Measurements from ENCODE around the gene FALEC. TPM values are rescaled to one million over a fixed set of nuclear protein-coding genes. Genes with fewer than 3 reads are reported as not detected.

The FALEC gene
- total and polyA plus RNA-seq, 8 donors, result 0.50 to 1.9 (median 1.2) TPM; not detected in 2

DNA sequence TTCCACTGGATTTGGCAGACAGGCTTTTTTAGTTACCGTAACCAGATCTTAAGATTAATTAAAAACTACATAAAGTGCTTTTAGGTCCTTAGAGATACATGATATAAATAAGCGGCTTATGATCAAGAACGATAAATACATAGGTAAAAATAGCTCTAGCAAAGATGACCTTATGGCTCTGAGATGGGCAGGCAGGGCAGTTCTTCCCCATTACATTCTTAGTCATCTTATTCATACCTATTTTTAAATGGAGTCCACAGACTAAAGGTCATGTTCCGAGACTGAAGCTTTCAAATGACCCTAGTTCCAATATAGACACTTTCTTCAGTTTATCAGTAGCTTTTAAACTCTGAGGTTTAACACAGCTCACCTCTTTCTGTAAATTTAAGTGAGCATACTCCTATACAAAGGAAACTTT, 59.5 kb downstream of the FALEC start:
- ATAC-seq, result no peak
- TF ChIP-seq, protein P1, sequence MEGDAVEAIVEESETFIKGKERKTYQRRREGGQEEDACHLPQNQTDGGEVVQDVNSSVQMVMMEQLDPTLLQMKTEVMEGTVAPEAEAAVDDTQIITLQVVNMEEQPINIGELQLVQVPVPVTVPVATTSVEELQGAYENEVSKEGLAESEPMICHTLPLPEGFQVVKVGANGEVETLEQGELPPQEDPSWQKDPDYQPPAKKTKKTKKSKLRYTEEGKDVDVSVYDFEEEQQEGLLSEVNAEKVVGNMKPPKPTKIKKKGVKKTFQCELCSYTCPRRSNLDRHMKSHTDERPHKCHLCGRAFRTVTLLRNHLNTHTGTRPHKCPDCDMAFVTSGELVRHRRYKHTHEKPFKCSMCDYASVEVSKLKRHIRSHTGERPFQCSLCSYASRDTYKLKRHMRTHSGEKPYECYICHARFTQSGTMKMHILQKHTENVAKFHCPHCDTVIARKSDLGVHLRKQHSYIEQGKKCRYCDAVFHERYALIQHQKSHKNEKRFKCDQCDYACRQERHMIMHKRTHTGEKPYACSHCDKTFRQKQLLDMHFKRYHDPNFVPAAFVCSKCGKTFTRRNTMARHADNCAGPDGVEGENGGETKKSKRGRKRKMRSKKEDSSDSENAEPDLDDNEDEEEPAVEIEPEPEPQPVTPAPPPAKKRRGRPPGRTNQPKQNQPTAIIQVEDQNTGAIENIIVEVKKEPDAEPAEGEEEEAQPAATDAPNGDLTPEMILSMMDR (IDR thresholded peaks at IDR 0.05), result no peak
- intact Hi-C loops (cut with DNase I), result no loop called here
- peaks cover 6 to 83% of the 10 kb centered on the region in 2 donors for H3K36me3 ChIP-seq
- H3K4me1 ChIP-seq, result peaks cover 35 to 63% of the 10 kb centered on the region in 2 donors
- no peak for DNase-seq
- H3K27ac ChIP-seq, result peak overlapping the region; percentile 99 to 100
- H3K4me3 ChIP-seq, result peak overlapping the region; percentile 75 to 91
- no peaks in the 10 kb centered on the region for H3K27me3 ChIP-seq
- no peaks in the 10 kb centered on the region for H3K9me3 ChIP-seq

DNA sequence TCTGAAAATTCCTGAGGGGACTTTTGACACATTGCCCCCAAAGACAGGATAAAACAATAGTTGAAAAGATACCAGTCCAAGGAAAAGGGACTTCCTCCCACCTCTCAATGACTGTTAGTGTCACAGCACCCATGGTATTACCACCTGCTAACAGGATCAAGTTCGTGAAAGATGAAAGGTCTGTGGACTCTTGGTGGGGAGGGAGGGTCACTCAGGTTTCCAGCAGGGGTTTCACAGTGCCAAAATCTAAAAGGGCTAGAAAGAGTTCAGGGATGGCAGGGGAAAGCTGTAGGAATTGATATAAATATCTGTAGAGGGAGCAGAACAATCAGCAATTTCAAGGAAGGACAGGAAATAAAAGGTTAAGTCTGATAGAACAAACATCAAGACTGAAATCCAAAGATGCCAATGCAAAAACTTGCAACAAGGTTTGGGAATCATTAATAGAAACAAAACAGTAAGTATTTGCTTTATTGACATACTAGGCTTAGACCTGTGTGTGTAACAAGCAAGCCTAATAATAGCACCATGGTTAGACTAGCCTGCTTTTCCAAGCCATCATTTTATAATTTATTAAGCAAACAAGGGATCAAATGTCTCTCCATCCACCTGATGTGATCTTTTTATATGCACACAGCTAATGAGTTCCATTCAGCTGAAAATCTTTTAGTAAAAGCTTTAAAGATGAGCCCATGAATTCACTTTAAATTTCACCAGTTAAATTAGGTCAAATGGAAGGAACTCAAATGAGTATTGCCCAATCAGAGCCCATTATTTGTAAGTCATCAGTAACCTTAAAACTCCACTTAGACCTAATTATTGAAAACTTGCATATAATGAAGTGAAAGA, 60.2 kb downstream of the FALEC start:
- DNase-seq, result no peak
- peaks cover 6 to 77% of the 10 kb centered on the region in 2 donors for H3K36me3 ChIP-seq
- intact Hi-C loops (cut with DNase I), result no loop called here

DNA sequence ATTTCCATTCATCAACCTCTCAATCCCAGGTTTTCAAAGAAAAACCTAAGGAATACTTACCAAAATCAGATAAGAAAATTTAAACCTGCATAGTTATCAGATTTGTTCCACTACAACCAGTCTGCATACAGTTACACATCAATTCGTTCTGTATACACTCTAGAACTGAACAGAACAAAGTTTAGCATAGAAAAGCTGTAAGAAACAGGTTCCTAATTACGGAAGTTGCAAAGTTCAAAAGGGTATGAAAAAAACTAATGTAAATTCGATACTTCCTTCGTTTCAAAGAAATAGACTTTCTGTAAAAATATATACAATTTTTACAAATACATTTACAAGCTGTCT, 60.8 kb downstream of the FALEC start:
- intact Hi-C loops (cut with DNase I), result no loop called here
- H3K4me1 ChIP-seq, result peaks cover 36 to 61% of the 10 kb centered on the region in 2 donors

More for the DNA sequence above, 60.2 kb downstream of the FALEC start:
- H3K4me1 ChIP-seq, result peaks cover 39 to 62% of the 10 kb centered on the region in 2 donors
- H3K9me3 ChIP-seq, result no peaks in the 10 kb centered on the region
- TF ChIP-seq, protein P1 (IDR thresholded peaks at IDR 0.05), result no peak
- H3K4me3 ChIP-seq, result peak overlapping the region; percentile 75 to 91
- H3K27ac ChIP-seq, result peak overlapping the region; percentile 99 to 100
- ATAC-seq, result no peak
- no peaks in the 10 kb centered on the region for H3K27me3 ChIP-seq

GRCh38 chr1:150576794-150577556, 61.4 kb downstream of the FALEC start:
- TF ChIP-seq, protein P1 (IDR thresholded peaks at IDR 0.05), result no peak

More for the DNA sequence above, 60.8 kb downstream of the FALEC start:
- no peak for DNase-seq
- ATAC-seq, result no peak
- TF ChIP-seq, protein P1 (IDR thresholded peaks at IDR 0.05), result no peak
- peaks cover 6 to 71% of the 10 kb centered on the region in 2 donors for H3K36me3 ChIP-seq
- peak overlapping the region; percentile 99 to 100 for H3K27ac ChIP-seq
- no peaks in the 10 kb centered on the region for H3K27me3 ChIP-seq
- H3K4me3 ChIP-seq, result peak overlapping the region; percentile 75 to 91
- no peaks in the 10 kb centered on the region for H3K9me3 ChIP-seq

More at GRCh38 chr1:150576794-150577556, 61.4 kb downstream of the FALEC start:
- peak overlapping the region; percentile 99 to 100 for H3K27ac ChIP-seq
- H3K27me3 ChIP-seq, result no peaks in the 10 kb centered on the region
- H3K36me3 ChIP-seq, result peaks cover 6 to 65% of the 10 kb centered on the region in 2 donors
- DNase-seq (no peak), ATAC-seq (no peak)
- intact Hi-C loops (cut with DNase I), result no loop called here
- peaks cover 33 to 55% of the 10 kb centered on the region in 2 donors for H3K4me1 ChIP-seq
- H3K9me3 ChIP-seq, result no peaks in the 10 kb centered on the region
- peak overlapping the region; percentile 75 to 91 for H3K4me3 ChIP-seq
